A673 (cell line): ENCODE results near the gene PRPSAP2.

Experiments
- EZH2 ChIP-seq: fragments of 200-600 bp; sonication (generic); IDR thresholded peaks from 2 replicates; pipeline ENCODE4 v1.6.1; 2017; ENCODE audit warnings: borderline replicate concordance, low read depth, mild to moderate bottlenecking, mixed read lengths, antibody characterized with exemption, low read length; ENCODE audit not compliant: poor library complexity, severe bottlenecking
- TF ChIP-seq, protein P1 (sequence below): fragments of 300-800, 200-600 bp; sonication (generic); conservative IDR thresholded peaks from 2 replicates; pipeline ENCODE4 v1.5.1; 2017; ENCODE audit warnings: low read depth, mild to moderate bottlenecking, antibody characterized with exemption, low read length, moderate library complexity, mixed read lengths

DNA sequence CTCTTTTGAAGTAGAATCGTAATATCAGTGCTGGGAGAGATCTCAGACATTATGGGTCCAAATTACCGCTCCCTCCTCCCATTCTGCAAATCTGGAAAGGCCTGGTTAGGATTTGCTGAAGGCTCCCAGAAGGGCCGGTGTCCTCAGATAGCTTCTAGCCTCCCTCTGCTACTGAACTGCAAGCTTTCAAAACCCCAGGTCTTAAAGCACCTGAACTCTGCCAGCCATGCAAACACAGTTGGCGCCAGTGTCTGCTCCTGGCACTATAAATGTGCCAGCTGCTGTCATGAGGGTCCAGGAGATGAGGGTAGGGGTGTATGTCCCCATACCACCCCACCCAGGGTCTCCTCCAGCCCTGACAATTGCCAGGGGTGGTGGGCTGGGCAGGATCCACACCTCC is 118.3 kb downstream of the PRPSAP2 start:
- TF ChIP-seq, protein P1, sequence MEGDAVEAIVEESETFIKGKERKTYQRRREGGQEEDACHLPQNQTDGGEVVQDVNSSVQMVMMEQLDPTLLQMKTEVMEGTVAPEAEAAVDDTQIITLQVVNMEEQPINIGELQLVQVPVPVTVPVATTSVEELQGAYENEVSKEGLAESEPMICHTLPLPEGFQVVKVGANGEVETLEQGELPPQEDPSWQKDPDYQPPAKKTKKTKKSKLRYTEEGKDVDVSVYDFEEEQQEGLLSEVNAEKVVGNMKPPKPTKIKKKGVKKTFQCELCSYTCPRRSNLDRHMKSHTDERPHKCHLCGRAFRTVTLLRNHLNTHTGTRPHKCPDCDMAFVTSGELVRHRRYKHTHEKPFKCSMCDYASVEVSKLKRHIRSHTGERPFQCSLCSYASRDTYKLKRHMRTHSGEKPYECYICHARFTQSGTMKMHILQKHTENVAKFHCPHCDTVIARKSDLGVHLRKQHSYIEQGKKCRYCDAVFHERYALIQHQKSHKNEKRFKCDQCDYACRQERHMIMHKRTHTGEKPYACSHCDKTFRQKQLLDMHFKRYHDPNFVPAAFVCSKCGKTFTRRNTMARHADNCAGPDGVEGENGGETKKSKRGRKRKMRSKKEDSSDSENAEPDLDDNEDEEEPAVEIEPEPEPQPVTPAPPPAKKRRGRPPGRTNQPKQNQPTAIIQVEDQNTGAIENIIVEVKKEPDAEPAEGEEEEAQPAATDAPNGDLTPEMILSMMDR = no peak
- TF ChIP-seq EZH2 = no peak
